Ramos (cell line): Measurements from ENCODE around the gene DPP10.
"Not testable (repeated sequence)": the region's sequence is repeated elsewhere in the genome, so short reads cannot be mapped to it uniquely, and the experiment has no call there.

Experiments
- in situ Hi-C: fragments of 300-500 bp; cut with MboI; formaldehyde crosslinking; loops from one replicate; pipeline ENCODE4 v1.14.3; 2022; ENCODE audit warnings: low sequenced_read_pairs; ENCODE audit not compliant: unreplicated experiment

The DPP10 gene

GRCh38 chr2:115359550-115359949, 917.1 kb downstream of the DPP10 start:
- in situ Hi-C loops = no loop called here

- in situ Hi-C loops = no loop called here
These were observed 921.7 kb downstream of the DPP10 start for GRCh38 chr2:115364093-115364492.

GRCh38 chr2:115369400-115369799, 927.0 kb downstream of the DPP10 start:
- in situ Hi-C loops = no loop called here

GRCh38 chr2:115374981-115375380, 932.5 kb downstream of the DPP10 start:
- in situ Hi-C loops = no loop called here

- in situ Hi-C loops = no loop called here
These were observed 942.0 kb downstream of the DPP10 start for GRCh38 chr2:115384399-115384798.

GRCh38 chr2:115386465-115386864, 944.0 kb downstream of the DPP10 start:
- in situ Hi-C loops = no loop called here

GRCh38 chr2:115389024-115389423, 946.6 kb downstream of the DPP10 start:
- in situ Hi-C loops = no loop called here

- in situ Hi-C loops = no loop called here
These were observed 947.6 kb downstream of the DPP10 start for GRCh38 chr2:115389898-115390565.

GRCh38 chr2:115396579-115396978, 954.1 kb downstream of the DPP10 start:
- in situ Hi-C loops = no loop called here

GRCh38 chr2:115400940-115401339, 958.5 kb downstream of the DPP10 start:
- in situ Hi-C loops = no loop called here

- in situ Hi-C loops = no loop called here
These were observed 970.1 kb downstream of the DPP10 start for GRCh38 chr2:115412501-115412900.

GRCh38 chr2:115413791-115414190, 971.4 kb downstream of the DPP10 start:
- in situ Hi-C loops = no loop called here

GRCh38 chr2:115414466-115414865, 972.0 kb downstream of the DPP10 start:
- in situ Hi-C loops = no loop called here

- in situ Hi-C loops = no loop called here
These were observed 979.7 kb downstream of the DPP10 start for GRCh38 chr2:115422004-115422634.

GRCh38 chr2:115427436-115427835, 985.0 kb downstream of the DPP10 start:
- in situ Hi-C loops = no loop called here

GRCh38 chr2:115440746-115441145, 998.3 kb downstream of the DPP10 start:
- in situ Hi-C loops = not testable (repeated sequence)

GRCh38 chr2:115443539-115444185, 1001.2 kb downstream of the DPP10 start:
- in situ Hi-C loops = no loop called here

- in situ Hi-C loops = no loop called here
These were observed 1017.6 kb downstream of the DPP10 start for GRCh38 chr2:115460008-115460407.

- in situ Hi-C loops = no loop called here
These were observed 1038.3 kb downstream of the DPP10 start for GRCh38 chr2:115480741-115481140.

- in situ Hi-C loops = no loop called here
These were observed 1039.4 kb downstream of the DPP10 start for GRCh38 chr2:115481842-115482241.

GRCh38 chr2:115483666-115484065, 1041.2 kb downstream of the DPP10 start:
- in situ Hi-C loops = no loop called here

GRCh38 chr2:115484486-115484885, 1042.0 kb downstream of the DPP10 start:
- in situ Hi-C loops = no loop called here
